Loucy (cell line): ENCODE results near the gene PET117.

Source experiments
- H2AFZ ChIP-seq: fragments of 200-600 bp; sonication (generic); 2 replicates; pipeline ENCODE4 v1.6.0; 2016; ENCODE audit warnings: antibody characterized with exemption, mild to moderate bottlenecking, low read length, moderate library complexity
- H3F3A ChIP-seq: fragments of 200-600 bp; 2 replicates; pipeline ENCODE4 v1.6.0; 2016; ENCODE audit warnings: antibody characterized with exemption, low read depth, mild to moderate bottlenecking
- H3K27me3 ChIP-seq: fragments of 200-600 bp; sonication (generic); 2 replicates; pipeline ENCODE4 v1.6.1; 2014; ENCODE audit warnings: low read length, mild to moderate bottlenecking; ENCODE audit not compliant: insufficient read depth, poor library complexity, severe bottlenecking
- H3K36me3 ChIP-seq: fragments of 200-600 bp; sonication (generic); 2 replicates; pipeline ENCODE4 v1.6.1; 2016; ENCODE audit warnings: low read length; ENCODE audit not compliant: insufficient read depth
- H3K4me1 ChIP-seq: fragments of 200-600 bp; sonication (generic); 2 replicates; pipeline ENCODE4 v1.5.1; 2014; ENCODE audit warnings: low read length, mild to moderate bottlenecking; ENCODE audit not compliant: insufficient read depth, poor library complexity, severe bottlenecking
- H3K4me2 ChIP-seq: fragments of 200-600 bp; sonication (generic); 2 replicates; pipeline ENCODE4 v1.6.0; 2014; ENCODE audit warnings: antibody characterized with exemption, low read length, low read depth, mild to moderate bottlenecking; ENCODE audit not compliant: poor library complexity, severe bottlenecking
- H3K4me3 ChIP-seq: fragments of 200-600 bp; sonication (generic); 2 replicates; pipeline ENCODE4 v1.5.1; 2014; ENCODE audit warnings: low read length, mild to moderate bottlenecking, mixed read lengths; ENCODE audit not compliant: poor library complexity, severe bottlenecking
- H3K79me2 ChIP-seq: fragments of 200-600 bp; sonication (generic); 2 replicates; pipeline ENCODE4 v1.6.1; 2014; ENCODE audit warnings: low read length; ENCODE audit not compliant: insufficient read depth
- H3K9ac ChIP-seq: fragments of 200-600 bp; sonication (generic); 2 replicates; pipeline ENCODE4 v1.6.0; 2014; ENCODE audit warnings: mild to moderate bottlenecking, low read depth, low read length, moderate library complexity; ENCODE audit not compliant: poor library complexity, severe bottlenecking
- H3K9me2 ChIP-seq: fragments of 200-600 bp; sonication (generic); replicated peaks from 2 replicates; pipeline ENCODE4 v1.6.1; 2016; ENCODE audit warnings: low read depth, low read length, mixed read lengths
- H3K9me3 ChIP-seq: fragments of 200-600 bp; sonication (generic); 2 replicates; pipeline ENCODE4 v1.6.1; 2014; ENCODE audit warnings: mild to moderate bottlenecking, antibody characterized with exemption, low read length, low read depth; ENCODE audit not compliant: insufficient read depth
- H4K20me1 ChIP-seq: fragments of 200-600 bp; sonication (generic); 2 replicates; pipeline ENCODE4 v1.6.0; 2014; ENCODE audit warnings: antibody characterized with exemption, low read length, mild to moderate bottlenecking; ENCODE audit not compliant: insufficient read depth, poor library complexity, severe bottlenecking
- EZH2phosphoT487 ChIP-seq: fragments of 200-600 bp; IDR thresholded peaks from 2 replicates; pipeline ENCODE4 v1.6.1; 2018; ENCODE audit warnings: antibody characterized with exemption, mild to moderate bottlenecking, moderate library complexity, borderline replicate concordance
- TF ChIP-seq, protein P1 (sequence below): fragments of 200-600 bp; sonication (generic); conservative IDR thresholded peaks from 2 replicates; pipeline ENCODE4 v1.5.1; 2014; ENCODE audit warnings: mild to moderate bottlenecking, antibody characterized with exemption, low read length

PET117 gene

DNA sequence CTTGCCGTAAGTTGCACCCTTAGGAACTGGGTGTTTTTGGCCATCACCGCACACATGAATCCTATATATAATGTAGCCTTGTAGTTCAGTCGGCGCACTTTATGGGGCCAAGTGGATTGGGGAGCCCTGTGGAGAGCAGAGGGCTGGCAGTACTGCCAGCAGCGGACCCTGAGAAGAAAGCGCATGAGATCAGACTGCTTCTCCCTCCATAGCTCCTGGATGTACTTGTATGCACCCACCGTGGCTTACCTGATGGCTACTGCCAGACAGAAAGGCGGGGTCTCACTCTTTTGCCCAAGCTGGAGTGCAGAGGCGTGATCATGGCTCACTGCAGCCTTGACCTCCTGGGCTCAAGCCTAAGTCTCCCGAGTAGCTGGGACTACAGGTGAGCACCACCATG lies 47.2 kb upstream of the PET117 start:
- Histone ChIP-seq H2AFZ (no peak overlapping the region), H3F3A (no peaks in the 10 kb centered on the region), H4K20me1 (no peaks in the 10 kb centered on the region), H3K9ac (no peak overlapping the region), H3K79me2 (no peaks in the 10 kb centered on the region), H3K36me3 (no peaks in the 10 kb centered on the region), H3K4me1 (no peaks in the 10 kb centered on the region), H3K4me3 (no peak overlapping the region), H3K9me3 (no peaks in the 10 kb centered on the region), H3K9me2 (no peaks in the 10 kb centered on the region), H3K27me3 (no peaks in the 10 kb centered on the region), H3K4me2 (no peak overlapping the region)
- TF ChIP-seq EZH2phosphoT487, result no peak
- TF ChIP-seq, protein P1, sequence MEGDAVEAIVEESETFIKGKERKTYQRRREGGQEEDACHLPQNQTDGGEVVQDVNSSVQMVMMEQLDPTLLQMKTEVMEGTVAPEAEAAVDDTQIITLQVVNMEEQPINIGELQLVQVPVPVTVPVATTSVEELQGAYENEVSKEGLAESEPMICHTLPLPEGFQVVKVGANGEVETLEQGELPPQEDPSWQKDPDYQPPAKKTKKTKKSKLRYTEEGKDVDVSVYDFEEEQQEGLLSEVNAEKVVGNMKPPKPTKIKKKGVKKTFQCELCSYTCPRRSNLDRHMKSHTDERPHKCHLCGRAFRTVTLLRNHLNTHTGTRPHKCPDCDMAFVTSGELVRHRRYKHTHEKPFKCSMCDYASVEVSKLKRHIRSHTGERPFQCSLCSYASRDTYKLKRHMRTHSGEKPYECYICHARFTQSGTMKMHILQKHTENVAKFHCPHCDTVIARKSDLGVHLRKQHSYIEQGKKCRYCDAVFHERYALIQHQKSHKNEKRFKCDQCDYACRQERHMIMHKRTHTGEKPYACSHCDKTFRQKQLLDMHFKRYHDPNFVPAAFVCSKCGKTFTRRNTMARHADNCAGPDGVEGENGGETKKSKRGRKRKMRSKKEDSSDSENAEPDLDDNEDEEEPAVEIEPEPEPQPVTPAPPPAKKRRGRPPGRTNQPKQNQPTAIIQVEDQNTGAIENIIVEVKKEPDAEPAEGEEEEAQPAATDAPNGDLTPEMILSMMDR, result no peak

DNA sequence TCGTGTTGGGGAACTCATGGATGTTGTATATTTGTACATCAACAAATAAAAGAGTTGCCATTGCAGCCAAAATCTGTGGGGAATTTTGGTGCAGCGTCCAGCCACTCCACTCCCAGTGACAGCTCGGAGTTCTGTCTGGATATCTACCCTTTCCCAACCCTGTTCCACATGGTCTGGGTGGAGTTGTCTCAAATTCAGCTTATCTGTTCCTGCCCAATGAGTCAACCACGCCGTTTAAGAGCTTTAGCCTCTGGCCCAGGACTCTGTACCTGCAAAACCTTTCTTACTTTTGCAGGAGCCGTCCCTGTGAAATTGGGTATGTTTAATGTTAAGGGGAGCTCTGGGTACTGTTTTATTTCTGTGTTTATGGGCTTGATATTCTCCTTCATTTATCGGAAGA lies 46.0 kb upstream of the PET117 start:
- Histone ChIP-seq H4K20me1 (no peaks in the 10 kb centered on the region), H3K9ac (no peak overlapping the region), H3K4me1 (no peaks in the 10 kb centered on the region), H3K4me2 (no peak overlapping the region), H2AFZ (no peak overlapping the region), H3K9me2 (no peaks in the 10 kb centered on the region), H3F3A (no peaks in the 10 kb centered on the region), H3K27me3 (no peaks in the 10 kb centered on the region), H3K4me3 (no peak overlapping the region), H3K36me3 (no peaks in the 10 kb centered on the region), H3K9me3 (no peaks in the 10 kb centered on the region), H3K79me2 (no peaks in the 10 kb centered on the region)
- no peak for TF ChIP-seq EZH2phosphoT487
- TF ChIP-seq, protein P1, result no peak

DNA sequence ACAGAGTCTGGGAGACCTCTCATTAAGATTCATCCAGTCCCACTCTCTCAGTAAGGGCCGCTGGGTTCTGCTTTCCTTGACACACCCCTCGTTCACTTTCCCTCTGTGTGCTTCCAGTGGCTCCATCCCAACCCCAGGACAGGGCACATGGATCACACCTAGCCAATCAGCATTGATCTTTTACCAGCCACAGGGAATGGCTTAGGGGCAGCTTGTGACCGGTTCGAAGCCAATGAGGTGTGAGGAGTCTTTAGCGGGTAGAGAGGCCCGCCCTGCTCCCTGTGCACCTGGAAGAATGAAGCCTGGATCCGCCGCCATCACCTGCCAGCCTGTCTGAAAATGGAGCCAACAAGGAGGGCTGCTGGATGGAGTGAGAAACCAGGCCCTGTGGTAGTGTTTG lies 44.8 kb upstream of the PET117 start:
- no peaks in the 10 kb centered on the region for H3K36me3 ChIP-seq
- H3K9ac ChIP-seq, result no peak overlapping the region
- TF ChIP-seq EZH2phosphoT487, result no peak
- TF ChIP-seq, protein P1, result no peak
- H3K9me3 ChIP-seq, result no peaks in the 10 kb centered on the region
- H3K4me1 ChIP-seq, result no peaks in the 10 kb centered on the region
- no peak overlapping the region for H3K4me2 ChIP-seq
- H3K9me2 ChIP-seq, result no peaks in the 10 kb centered on the region
- H2AFZ ChIP-seq, result no peak overlapping the region
- no peaks in the 10 kb centered on the region for H3K79me2 ChIP-seq
- H3F3A ChIP-seq, result no peaks in the 10 kb centered on the region
- no peak overlapping the region for H3K4me3 ChIP-seq
- H3K27me3 ChIP-seq, result no peaks in the 10 kb centered on the region
- H4K20me1 ChIP-seq, result no peaks in the 10 kb centered on the region
